Left hindlimb (tissue), 1 donor: ENCODE data around the gene MT2A.
"Not testable (repeated sequence)": the region's sequence is repeated elsewhere in the genome, so short reads cannot be mapped to it uniquely, and the experiment has no call there.

ENCODE experiments used
- DNase-seq: peaks from one replicate; pipeline ENCODE4 v3.0.0-alpha.2; 2018

The MT2A gene

DNA sequence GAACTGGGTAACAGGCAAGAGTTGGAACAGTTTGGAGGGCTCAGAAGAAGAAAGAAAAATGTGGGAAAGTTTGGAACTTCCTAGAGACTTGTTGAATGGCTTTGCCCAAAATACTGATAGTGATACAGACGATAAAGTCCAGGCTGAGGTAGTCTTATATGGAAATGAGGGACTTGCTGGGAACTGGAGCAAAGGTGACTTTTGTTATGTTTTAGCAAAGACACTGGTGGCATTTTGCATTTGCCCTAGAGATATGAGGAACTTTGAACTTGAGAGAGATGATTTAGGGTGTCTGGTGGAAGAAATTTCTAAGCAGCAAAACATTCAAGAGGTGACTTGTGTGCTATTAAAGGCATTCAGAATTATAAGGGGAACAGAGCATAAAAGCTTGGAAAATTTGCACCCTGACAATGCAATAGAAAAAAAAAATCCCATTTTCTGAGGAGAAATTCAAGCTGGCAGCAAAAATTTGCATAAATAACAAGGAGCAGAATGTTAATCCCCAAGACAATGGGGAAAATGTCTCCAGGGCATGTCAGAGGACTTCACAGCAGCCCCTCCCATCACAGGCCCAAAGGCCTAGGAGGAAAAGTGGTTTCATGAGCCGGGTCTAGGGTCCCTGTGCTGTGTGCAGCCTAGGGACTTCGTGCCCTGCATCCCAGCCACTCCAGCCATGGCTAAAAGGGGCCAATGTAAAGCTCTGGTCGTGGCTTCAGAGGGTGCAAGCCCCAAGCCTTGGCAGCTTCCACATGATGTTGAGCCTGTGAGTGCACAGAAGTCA lies 13.5 kb downstream of the MT2A start:
- DNase-seq: not testable (repeated sequence)

DNA sequence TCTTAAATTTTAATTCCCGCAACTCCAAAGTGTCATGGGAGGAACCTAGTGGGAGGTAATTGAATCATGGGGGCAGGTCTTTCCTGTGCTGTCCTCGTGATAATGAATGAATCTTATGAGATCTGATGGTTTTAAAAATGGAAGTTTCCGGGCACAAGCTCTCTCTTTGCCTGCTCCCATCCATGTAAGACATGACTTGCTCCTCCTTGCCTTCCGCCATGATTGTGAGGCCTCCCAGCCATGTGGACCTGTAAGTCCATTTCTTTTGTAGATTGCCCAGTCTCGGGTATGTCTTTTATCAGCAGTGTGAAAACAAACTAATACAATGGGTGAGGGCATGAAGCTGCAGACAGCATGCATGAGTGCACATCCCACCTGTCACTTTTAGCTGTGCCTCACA lies 14.8 kb downstream of the MT2A start:
- DNase-seq: not testable (repeated sequence)

DNA sequence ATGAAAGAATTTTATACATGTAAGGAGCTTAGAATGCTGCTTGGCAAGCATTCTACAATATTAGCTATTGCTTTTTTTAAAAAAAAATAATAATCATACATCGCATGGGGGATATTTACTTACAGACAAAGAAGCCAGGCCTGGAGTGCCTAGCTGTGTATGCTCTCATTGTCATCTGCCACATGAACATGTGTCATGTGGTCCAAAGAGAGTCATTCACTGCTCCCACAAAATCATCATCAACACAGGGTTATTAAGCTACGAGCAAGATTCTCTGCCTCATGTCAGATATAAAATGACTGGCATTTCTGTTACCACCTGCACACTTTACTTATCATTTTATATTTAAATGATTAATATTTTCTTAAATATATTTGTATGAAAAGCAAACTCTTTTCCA lies 15.3 kb downstream of the MT2A start:
- DNase-seq: no peak

DNA sequence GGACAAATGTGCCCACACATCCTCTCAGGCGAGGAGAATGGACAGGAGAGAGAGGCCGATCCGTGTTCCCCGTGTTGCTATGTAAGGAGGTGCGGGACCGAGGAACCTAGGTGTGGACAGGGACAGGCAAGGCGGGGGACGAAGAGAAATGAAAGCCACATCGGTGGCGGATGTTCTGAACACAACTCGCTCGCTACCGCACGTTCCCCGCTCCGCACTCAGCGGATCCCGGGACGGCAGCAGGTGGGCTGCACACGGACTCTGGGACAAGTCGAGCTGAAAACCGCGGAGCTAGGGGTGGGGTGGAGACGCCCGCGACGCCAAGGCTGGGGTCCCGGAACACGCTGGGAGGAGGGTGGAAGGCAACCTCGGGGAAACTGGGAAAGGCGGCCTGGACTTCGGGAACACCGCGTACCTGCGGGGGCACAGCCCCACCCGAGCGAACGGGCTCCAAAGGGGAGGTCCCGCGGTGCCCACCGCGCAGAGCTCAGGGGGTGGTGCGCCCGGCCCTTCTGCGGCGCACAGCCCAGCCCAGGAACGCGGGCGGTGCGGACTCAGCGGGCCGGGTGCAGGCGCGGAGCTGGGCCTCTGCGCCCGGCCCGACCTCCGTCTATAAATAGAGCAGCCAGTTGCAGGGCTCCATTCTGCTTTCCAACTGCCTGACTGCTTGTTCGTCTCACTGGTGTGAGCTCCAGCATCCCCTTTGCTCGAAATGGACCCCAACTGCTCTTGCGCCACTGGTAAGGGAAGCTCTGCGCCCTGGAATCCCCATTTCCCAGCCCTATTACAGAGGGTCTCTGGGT lies 17.0 kb downstream of the MT2A start, which contains the start of gene MT1E:
Gene MT1E, plus strand, starts transcription at position 642 of the 803 bp plus-strand sequence. Its CDS starts 71 bp downstream, at position 713.
- DNase-seq: peak; percentile 76

DNA sequence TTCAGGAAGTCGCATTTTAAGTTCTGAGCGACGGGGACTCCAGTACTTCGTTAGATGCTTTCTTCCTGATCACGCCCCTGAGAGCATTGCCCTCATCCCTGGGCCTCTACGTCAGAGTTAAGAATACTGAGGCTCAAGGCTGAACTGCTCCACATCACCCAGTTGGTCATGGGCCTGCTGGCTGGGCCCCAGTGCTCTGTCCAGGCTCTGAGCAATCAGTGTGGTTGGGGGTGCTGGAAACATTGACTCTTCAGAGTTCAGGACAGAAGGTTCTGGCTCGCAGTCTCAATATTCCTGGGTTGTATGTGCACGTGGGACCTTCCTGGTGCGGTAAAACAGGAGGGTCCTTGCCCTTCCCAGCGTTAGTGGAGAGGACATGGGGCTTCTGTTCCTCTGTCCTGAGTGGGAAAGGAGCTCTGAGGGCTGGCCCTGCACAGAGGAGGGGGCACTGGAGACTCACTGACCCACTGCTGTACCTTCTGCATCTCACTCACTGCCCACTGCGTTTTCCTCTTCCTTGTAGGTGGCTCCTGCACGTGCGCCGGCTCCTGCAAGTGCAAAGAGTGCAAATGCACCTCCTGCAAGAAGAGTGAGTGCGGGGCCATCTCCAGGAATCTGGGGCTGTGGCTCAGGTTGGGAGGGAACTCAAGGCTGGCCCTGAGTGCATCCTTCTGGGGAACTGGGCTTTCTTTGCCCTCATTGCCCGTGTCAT lies 17.7 kb downstream of the MT2A start:
- peak; percentile 52 for DNase-seq

DNA sequence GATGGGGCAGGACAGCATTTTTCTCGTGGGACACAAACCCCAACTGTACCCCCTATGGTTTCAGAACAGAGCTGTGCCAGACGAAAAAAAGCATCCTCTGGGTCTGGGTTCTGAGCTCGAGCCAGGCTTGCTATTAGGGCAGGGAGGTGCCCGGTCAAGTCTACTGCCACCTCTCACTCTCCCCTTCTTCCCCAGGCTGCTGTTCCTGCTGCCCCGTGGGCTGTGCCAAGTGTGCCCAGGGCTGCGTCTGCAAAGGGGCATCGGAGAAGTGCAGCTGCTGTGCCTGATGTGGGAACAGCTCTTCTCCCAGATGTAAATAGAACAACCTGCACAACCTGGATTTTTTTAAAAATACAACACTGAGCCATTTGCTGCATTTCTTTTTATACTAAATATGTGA lies 18.3 kb downstream of the MT2A start:
- DNase-seq: no peak

DNA sequence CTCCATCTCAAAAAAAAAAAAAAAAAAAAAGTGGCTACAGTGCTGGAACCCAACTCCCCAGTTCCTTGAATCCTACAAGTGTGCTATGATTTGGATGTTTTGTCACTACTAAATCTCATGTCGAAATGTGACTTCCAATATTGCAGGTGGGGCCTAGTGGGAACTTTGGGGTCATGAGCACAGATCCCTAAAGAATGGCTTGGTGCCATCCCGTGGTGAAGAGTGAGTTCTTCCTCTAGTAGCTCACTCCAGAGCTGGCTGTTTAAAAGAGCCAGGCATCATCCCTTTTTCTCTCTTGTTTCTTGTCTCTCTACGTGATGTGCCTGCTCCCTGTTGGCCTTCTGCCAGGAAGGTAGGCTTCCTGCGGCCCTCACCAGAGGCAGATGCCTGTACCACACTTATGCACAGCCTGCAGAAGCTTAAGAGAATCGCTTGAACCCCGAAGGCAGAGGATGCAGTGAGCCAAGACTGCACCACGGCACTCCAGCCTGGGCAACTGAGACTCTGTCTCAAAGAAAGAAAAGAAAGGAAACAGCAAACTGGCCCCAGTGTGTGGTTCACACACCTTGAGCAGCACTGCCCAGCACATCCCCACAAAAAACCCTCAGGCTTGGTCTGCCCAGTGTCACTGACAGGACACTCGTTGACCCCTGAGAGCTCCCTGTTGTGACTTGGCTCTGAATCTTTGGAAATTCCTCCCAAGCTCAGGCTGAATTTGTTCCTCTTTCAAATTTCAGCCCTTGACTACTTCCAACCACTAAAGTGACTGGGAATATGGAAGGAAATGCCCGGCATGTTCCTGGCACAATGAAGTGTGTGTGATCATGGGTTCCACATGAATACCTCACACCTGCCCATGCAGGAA lies 20.3 kb downstream of the MT2A start:
- no peak for DNase-seq

DNA sequence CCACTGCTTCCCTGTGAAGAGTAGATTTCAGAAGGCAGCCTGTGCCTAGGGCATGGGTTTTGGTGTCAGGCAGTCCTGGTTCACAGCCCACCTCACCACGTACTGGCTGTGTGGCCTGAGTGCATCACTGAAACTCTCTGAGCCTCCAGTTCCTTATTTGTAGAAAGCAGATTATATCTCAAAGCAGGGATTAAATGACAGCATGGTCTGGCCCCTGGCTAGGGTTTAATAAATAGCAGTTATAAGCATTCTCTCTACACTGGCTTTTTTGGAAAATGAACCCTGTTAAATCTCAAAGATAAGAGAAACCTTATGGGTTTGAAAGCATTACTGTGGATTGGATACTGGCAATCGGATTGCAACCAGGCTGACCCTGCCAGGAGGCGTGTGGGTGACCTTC lies 21.1 kb downstream of the MT2A start:
- DNase-seq: no peak

DNA sequence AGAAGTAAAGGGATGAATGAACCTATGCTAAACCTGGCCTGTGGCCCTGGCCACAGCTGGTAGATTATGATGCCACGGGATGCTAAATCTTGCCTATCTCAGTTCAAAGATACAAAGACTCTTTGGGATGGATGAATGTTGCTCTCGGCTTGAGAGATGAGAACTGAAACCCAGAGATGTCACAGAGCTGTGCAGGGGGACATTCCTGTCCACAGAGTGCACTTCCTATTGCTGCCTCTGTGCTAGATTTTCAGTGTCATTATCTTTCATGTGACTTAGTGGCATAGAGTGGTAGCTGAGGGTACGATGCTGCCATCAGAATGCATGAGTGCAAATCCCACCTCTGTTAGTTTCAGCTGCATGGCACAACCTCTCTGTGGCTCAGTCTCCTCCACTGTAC lies 21.8 kb downstream of the MT2A start:
- DNase-seq: no peak

DNA sequence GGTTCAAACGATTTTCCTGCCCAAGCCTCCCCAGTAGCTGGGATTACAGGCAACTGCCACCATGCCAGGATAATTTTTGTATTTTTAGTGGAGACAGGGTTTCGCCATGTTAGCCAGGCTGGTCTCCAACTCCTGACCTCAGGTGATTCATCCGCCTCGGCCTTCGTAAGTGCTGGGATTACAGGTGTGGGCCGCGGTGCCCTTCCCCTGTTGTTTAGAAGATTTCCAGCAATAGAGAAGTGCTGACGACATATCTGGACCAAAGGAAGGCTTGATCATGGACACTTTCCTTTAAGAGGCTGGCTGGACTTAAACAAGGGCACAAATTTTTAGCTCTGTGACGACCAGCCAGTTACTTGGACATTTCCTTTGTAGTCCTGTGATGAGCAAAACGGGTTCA lies 22.8 kb downstream of the MT2A start:
- no peak for DNase-seq

DNA sequence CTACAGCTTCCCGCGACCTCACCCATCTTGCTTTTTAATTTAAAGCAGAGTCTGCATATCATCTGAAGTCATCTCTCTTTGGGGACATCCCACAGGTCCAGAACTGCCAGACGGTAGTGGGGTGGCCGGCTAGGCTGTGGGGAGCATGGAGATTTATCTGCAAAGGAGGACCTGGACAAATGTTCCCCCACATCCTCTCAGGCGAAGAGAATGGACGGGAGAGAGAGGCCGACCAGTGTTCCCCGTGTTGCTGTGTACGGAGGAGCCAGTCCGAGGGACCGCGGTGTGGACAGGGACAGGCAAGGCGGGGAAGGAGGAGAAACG lies 23.4 kb downstream of the MT2A start:
- no peak for DNase-seq

DNA sequence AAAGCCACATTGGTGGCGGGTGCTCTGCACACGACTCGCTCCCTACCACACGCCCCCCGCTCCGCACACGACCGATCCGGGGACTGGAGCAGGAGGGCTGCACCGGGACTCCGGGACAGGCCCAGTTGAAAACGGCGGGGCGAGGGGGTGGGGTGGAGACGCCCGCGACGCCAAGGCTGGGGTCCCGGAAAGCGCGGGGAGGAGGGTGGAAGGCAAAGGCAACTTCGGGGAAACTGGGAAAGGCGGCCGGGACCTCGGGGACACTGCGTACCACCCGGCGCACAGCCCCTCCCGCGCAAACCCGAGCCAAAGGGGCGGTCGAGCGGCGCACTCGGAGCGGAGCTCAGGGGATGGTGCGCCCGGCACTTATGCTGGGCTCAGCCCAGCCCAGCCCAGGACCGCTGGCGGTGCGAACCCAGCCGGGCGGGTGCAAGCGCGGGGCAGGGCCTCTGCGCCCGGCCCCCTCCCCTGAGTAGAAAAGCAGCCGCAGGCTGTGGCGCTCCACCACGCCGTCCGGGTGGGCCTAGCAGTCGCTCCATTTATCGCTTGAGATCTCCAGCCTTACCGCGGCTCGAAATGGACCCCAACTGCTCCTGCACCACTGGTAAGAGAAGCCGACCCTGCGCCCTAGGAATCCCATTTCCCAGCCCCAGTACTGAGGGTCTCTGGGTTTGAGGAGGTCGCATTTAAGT lies 23.9 kb downstream of the MT2A start, which contains the start of gene MT1M:
Gene MT1M, plus strand, starts transcription at position 504 of the 692 bp plus-strand sequence. Its CDS starts 73 bp downstream, at position 577.
- peak; percentile 50 for DNase-seq

DNA sequence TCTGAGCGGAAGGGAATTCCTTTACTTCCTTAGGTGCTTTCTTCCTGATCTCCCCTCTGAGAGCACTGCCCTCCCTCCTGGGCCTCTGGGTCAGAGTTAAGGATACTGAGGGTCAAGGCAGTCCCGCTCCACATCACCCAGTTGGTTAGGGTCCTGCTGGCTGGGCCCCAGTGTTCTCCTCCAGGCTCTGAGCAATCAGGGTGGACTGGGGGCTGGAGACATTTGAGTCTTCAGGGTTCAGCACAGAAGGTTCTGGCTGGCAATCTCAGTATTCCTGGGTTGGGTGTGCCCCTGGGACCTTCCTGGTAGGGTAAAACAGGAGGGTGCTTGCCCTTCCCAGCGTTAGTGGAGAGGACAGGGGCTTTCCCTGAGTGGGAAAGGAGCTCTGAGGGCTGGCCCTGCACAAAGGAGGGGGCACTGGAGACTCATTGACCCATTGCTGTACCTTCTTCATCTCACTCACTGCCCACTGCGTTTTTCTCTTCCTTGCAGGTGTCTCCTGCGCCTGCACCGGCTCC lies 24.5 kb downstream of the MT2A start:
- DNase-seq: no peak

DNA sequence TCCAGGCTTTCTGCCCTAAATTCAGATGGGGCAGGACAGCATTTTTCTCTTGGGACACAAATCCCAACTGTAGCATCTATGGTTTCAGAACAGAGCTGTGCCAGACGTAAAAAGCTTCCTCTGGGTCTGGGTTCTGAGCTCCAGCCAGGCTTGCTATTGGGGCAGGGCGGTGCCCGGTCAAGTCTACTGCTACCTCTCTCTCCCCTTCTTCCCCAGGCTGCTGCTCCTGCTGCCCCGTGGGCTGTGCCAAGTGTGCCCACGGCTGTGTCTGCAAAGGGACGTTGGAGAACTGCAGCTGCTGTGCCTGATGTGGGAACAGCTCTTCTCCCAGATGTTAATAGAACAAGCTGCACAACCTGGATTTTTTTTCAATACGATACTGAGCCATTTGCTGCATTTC lies 25.2 kb downstream of the MT2A start:
- no peak for DNase-seq

DNA sequence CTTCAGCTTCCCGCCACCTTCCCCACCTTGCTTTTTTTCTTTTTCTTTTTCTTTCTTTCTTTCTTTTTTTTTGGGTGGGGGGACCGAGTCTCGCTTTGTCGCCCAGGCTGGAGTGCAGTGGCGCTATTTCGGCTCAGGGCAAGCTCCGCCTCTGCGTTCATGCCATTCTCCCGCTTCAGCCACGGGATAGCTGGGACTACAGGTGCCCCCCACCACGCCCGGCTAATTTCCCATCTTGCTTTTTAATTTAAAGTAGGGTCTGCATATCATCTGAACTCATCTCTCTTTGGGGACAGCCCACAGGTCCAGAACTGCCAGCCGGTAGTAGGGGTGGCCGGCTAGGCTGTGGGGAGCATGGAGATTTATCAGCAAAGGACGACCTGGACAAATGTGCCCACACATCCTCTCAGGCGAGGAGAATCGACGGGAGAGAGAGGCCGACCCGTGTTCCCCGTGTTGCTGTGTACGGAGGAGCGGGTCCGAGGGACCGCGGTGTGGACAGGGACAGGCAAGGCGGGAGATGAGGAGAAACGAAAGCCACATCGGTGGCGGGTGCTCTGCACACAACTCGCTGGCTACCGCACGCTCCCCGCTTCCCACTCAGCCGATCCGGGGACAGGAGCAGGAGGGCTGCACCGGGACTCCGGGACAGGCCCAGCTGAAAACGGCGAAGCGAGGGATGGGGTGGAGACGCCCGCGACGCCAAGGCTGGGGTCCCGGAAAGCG lies 26.5 kb downstream of the MT2A start:
- no peak for DNase-seq

DNA sequence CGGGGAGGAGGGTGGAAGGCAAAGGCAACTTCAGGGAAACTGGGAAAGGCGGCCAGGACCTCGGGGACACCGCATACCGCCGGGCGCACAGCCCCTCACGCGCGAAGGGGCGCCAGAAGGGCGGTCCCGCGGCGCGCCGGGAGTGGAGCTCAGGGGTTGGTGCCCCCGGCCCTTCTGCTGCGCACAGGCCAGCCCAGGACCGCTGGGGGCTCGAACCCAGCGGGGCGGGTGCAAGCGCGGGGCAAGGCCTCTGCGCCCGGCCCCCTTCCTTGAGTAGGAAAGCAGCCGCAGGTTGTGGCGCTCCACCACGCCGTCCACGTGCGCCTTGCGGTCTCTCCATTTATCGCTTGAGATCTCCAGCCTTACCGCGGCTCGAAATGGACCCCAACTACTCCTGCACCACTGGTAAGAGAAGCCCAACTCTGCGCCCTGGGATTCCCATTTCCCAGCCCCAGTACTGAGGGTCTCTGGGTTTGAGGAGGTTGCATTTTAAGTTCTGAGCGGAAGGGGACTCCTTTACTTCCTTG lies 27.1 kb downstream of the MT2A start:
- DNase-seq: no peak

DNA sequence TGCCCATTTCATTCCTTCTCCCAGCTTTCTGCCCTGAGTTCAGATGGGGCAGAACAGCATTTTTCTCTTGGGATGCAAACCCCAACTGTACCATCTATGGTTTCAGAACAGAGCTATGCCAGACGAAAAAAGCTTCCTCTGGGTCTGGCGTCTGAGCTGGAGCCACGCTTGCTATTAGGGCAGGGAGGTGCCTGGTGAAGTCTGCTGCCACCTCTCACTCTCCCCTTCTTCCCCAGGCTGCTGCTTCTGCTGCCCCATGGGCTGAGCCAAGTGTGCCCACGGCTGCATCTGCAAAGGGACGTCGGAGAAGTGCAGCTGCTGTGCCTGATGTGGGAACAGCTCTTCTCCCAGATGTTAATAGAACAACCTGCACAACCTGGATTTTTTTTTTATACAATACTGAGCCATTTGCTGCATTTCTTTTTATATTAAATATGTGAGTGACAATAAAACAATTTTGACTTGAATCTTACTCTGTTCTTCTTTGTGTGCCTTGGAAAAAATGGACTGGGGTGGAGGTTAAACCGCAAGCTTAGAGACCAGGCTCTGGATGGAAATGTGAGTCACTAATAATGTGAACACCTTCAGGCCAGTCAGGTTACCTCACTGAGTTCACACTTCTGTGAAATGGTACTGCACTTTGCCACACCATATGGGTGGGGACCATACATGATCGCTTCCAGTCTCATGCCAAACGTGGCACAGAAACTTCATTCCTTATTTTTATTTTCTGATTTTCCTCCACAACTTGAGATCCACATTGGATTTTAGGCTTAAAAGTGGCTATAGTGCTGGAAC lies 28.4 kb downstream of the MT2A start:
- DNase-seq: no peak

DNA sequence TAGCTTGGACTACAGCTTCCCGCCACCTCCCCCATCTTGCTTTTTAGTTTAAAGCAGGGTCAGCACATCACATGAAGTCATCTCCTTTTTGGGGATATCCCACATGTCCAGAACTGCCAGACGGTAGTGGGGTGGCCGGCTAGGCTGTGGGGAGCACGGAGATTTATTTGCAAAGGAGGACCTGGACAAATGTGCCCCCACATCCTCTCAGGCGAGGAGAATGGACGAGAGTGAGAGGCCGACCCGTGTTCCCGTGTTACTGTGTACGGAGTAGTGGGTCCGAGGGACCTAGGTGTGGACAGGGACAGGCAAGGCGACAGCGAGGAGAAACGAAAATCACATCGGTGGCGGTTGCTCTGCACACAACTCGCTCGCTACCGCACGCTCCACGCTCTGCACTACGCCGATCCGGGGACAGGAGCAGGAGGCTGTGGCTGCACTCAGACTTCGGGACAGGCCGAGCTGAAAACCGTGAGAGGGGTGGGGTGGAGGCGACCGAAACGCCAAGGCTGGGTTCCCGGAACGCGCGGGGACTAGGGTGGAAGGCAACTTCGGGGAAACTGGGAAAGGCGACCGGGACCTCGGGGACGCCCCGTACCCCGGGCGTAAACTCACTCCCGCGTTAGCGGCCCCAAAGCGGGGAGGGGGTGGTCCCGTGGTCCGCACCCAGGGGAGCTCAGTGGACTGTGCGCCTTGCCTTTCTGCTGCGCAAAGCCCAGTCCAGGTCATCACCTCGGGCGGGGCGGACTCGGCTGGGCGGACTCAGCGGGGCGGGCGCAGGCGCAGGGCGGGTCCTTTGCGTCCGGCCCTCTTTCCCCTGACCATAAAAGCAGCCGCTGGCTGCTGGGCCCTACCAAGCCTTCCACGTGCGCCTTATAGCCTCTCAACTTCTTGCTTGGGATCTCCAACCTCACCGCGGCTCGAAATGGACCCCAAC lies 29.7 kb downstream of the MT2A start, which contains the start of gene MT1A:
Gene MT1A, plus strand, starts transcription at position 853 of the 937 bp plus-strand sequence. Its CDS starts 73 bp downstream, at position 926.
- peak; percentile 59 for DNase-seq
